ENCODE measurements around the gene FSHR. TPM values are rescaled to one million over a fixed set of nuclear protein-coding genes. Genes with fewer than 3 reads are reported as not detected.

FSHR gene
- total RNA-seq, 2 donors from 2014 or later = not detected

DNA sequence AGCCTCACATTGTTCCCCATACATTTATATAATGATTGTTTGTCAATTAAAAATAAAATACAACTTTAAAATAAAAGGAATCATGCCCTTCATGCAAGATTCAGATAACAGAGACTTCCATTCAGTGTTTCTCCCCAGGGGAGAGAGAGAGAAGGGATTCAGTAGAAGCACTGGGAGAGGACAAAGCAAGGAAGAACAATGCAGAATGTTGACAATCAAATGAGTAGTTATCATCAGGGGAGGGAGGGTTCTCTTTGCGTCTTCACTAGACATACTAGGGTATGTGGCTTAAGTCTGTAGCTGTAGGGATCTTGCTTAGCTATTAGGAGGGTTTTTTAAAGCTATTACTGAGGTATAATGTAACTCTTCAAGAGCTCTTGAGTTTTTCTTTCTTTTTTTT is 30.7 kb downstream of the FSHR start:
- TF ChIP-seq, protein P1, sequence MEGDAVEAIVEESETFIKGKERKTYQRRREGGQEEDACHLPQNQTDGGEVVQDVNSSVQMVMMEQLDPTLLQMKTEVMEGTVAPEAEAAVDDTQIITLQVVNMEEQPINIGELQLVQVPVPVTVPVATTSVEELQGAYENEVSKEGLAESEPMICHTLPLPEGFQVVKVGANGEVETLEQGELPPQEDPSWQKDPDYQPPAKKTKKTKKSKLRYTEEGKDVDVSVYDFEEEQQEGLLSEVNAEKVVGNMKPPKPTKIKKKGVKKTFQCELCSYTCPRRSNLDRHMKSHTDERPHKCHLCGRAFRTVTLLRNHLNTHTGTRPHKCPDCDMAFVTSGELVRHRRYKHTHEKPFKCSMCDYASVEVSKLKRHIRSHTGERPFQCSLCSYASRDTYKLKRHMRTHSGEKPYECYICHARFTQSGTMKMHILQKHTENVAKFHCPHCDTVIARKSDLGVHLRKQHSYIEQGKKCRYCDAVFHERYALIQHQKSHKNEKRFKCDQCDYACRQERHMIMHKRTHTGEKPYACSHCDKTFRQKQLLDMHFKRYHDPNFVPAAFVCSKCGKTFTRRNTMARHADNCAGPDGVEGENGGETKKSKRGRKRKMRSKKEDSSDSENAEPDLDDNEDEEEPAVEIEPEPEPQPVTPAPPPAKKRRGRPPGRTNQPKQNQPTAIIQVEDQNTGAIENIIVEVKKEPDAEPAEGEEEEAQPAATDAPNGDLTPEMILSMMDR (IDR thresholded peaks at IDR 0.05) = no peak
- DNase-seq (ENCODE audit: low spot score) (no peak), ATAC-seq (ENCODE audit: insufficient number of reproducible peaks, low FRiP score, low read depth) (no peak)
- Histone ChIP-seq H3K9me3 (no peaks in the 10 kb centered on the region), H3K27me3 (replicated peaks; ENCODE audit: insufficient read depth) (no peaks in the 10 kb centered on the region), H3K4me3 (no peak overlapping the region), H3K27ac (no peak overlapping the region), H3K36me3 (no peaks in the 10 kb centered on the region), H3K4me1 (ENCODE audit: control insufficient read depth in 1 of 2, low read depth in 2 of 2) (no peaks in the 10 kb centered on the region)

DNA sequence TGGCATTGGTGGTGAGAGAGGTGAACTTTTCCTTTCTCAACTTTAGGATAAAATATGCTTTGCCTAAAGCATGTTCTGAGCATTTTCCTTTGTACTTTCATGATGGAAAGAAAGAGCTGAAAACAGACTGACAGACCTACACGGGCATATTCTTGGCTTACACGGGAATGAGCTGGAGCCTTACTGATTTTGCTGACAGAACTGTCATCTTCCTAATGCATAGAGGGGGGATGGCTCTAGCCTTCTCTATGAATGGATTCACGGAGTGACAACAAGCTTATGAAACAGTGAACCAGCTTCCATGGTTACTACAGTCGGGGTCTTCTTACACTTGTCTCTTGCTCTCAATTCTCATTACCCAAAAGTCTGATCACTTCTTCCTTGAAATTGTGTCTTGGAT is 32.2 kb downstream of the FSHR start:
- TF ChIP-seq, protein P1 (IDR thresholded peaks at IDR 0.05) = no peak
- Histone ChIP-seq H3K27me3 (replicated peaks; ENCODE audit: insufficient read depth) (no peaks in the 10 kb centered on the region), H3K4me3 (no peak overlapping the region), H3K9me3 (no peaks in the 10 kb centered on the region), H3K36me3 (no peaks in the 10 kb centered on the region), H3K4me1 (ENCODE audit: control insufficient read depth in 1 of 2, low read depth in 2 of 2) (no peaks in the 10 kb centered on the region), H3K27ac (no peak overlapping the region)
- DNase-seq (ENCODE audit: low spot score) (no peak), ATAC-seq (ENCODE audit: insufficient number of reproducible peaks, low FRiP score, low read depth) (no peak)

DNA sequence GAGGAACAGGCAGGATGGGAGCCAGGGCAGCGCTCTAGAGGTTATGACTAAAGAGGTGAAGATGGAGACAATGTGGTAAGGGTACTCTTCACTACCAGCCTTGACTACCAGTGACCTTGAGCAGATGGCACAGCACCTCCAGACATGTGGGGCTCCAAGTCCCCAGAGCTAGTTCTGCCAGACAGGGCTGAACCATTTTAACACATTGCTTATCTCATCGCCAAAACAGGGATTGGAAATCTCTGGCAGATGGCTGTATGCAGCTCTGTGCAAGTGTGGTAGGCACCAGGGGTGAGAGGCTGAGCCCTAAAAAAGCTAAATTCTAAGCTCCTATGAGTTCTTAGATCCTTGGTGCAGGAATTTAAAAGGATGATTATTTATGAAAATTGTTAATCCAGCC is 41.3 kb downstream of the FSHR start:
- Histone ChIP-seq H3K9me3 (no peaks in the 10 kb centered on the region), H3K4me3 (no peak overlapping the region)

DNA sequence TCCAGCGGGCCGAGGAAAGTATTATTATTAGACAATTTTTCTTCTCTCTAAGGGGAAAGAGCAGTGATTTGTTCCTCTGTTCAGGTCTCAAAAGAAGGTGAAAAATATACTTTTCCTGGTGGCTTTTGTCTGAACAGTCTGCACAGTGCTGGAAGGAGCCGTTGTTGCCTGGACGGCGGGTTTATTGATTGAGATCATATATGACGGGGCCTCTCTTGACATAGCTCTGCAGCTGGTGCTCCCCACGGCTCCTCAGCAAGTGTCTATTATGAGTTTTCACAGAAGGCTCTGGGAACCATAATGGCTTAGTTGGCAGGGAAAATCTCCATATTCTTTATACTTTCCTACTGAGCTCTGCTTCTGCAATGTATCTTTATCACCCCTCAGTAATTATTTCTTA is 42.9 kb downstream of the FSHR start:
- no peak overlapping the region for H3K27ac ChIP-seq
- TF ChIP-seq, protein P1 (IDR thresholded peaks at IDR 0.05) = no peak
- ATAC-seq (ENCODE audit: insufficient number of reproducible peaks, low FRiP score, low read depth) (no peak), DNase-seq (ENCODE audit: low spot score) (no peak)
- no peaks in the 10 kb centered on the region for H3K27me3 ChIP-seq (replicated peaks; ENCODE audit: insufficient read depth)
- no peaks in the 10 kb centered on the region for H3K36me3 ChIP-seq
- H3K4me3 ChIP-seq = no peak overlapping the region
- no peaks in the 10 kb centered on the region for H3K4me1 ChIP-seq (ENCODE audit: control insufficient read depth in 1 of 2, low read depth in 2 of 2)
- no peaks in the 10 kb centered on the region for H3K9me3 ChIP-seq

More for the DNA sequence above, 41.3 kb downstream of the FSHR start:
- TF ChIP-seq, protein P1 (IDR thresholded peaks at IDR 0.05) = no peak
- Histone ChIP-seq H3K36me3 (no peaks in the 10 kb centered on the region), H3K27ac (no peak overlapping the region), H3K27me3 (replicated peaks; ENCODE audit: insufficient read depth) (no peaks in the 10 kb centered on the region), H3K4me1 (ENCODE audit: control insufficient read depth in 1 of 2, low read depth in 2 of 2) (no peaks in the 10 kb centered on the region)
- DNase-seq (ENCODE audit: low spot score) (no peak), ATAC-seq (ENCODE audit: insufficient number of reproducible peaks, low FRiP score, low read depth) (no peak)

DNA sequence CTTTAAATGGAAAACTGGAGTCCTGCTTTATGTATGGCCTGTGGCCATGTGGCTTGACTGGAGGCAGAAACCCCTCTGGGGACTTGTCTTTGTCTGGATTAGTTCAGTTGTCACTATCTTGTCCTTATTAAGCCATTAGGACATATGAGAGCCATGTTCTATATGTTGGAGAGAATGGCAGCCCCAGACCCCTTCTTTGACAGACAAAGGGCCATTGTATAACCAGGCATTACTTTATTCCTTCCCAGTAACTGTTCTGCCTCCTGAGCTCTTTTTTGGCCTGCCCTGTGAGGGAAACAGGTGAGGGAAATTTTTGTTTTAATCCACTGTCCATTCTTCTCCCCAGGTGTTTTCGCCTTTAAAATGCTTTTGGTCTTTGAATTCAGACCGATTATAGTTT is 43.3 kb downstream of the FSHR start:
- no peak overlapping the region for H3K4me3 ChIP-seq
- TF ChIP-seq, protein P1 (IDR thresholded peaks at IDR 0.05) = no peak
- no peaks in the 10 kb centered on the region for H3K9me3 ChIP-seq
- DNase-seq (ENCODE audit: low spot score) (no peak), ATAC-seq (ENCODE audit: insufficient number of reproducible peaks, low FRiP score, low read depth) (no peak)
- no peaks in the 10 kb centered on the region for H3K36me3 ChIP-seq
- no peaks in the 10 kb centered on the region for H3K4me1 ChIP-seq (ENCODE audit: control insufficient read depth in 1 of 2, low read depth in 2 of 2)
- H3K27me3 ChIP-seq (replicated peaks; ENCODE audit: insufficient read depth) = no peaks in the 10 kb centered on the region
- no peak overlapping the region for H3K27ac ChIP-seq
